Smooth muscle cell (in vitro differentiated cells): ENCODE measurements around the gene LIME1. TPM values are rescaled to one million over a fixed set of nuclear protein-coding genes. Genes with fewer than 3 reads are reported as not detected.

Experiments used
- DNase-seq: peaks from one replicate; lab custom pipeline; 2025; ENCODE audit not compliant: unreplicated experiment; lab: John Stamatoyannopoulos, UW
- H2AFZ ChIP-seq: fragments of 200-600 bp; sonication (generic); 2 replicates; pipeline ENCODE4 v1.6.0; 2016; ENCODE audit warnings: antibody characterized with exemption, low read depth, mild to moderate bottlenecking
- H3F3A ChIP-seq: fragments of 200-600 bp; sonication (generic); 2 replicates; pipeline ENCODE4 v1.6.0; 2017; ENCODE audit warnings: antibody characterized with exemption, low read depth
- H3K27ac ChIP-seq: fragments of 200-600 bp; sonication (generic); 2 replicates; pipeline ENCODE4 v1.5.1; 2016; ENCODE audit warnings: low read depth, mild to moderate bottlenecking
- H3K27me3 ChIP-seq: fragments of 200-600 bp; sonication (generic); 2 replicates; pipeline ENCODE4 v1.6.1; 2016; ENCODE audit warnings: low read depth, mild to moderate bottlenecking
- H3K36me3 ChIP-seq: fragments of 200-600 bp; sonication (generic); 2 replicates; pipeline ENCODE4 v1.5.1; 2016; ENCODE audit warnings: low read depth
- H3K4me1 ChIP-seq: fragments of 200-600 bp; sonication (generic); 2 replicates; pipeline ENCODE4 v1.5.1; 2016; ENCODE audit warnings: low read depth
- H3K4me2 ChIP-seq: fragments of 200-600 bp; sonication (generic); 2 replicates; pipeline ENCODE4 v1.6.0; 2016; ENCODE audit warnings: mild to moderate bottlenecking
- H3K4me3 ChIP-seq: fragments of 200-600 bp; sonication (generic); 2 replicates; pipeline ENCODE4 v1.5.1; 2016; ENCODE audit warnings: mild to moderate bottlenecking
- H3K79me2 ChIP-seq: fragments of 200-600 bp; sonication (generic); 2 replicates; pipeline ENCODE4 v1.6.0; 2016; ENCODE audit warnings: low read depth, mild to moderate bottlenecking
- H3K9ac ChIP-seq: fragments of 200-600 bp; sonication (generic); 2 replicates; pipeline ENCODE4 v1.6.0; 2016; ENCODE audit warnings: low read depth
- H3K9me3 ChIP-seq: fragments of 200-600 bp; sonication (generic); replicated peaks from 2 replicates; pipeline ENCODE4 v1.5.1; 2016; ENCODE audit warnings: low read depth
- H4K20me1 ChIP-seq: fragments of 200-600 bp; sonication (generic); 2 replicates; pipeline ENCODE4 v1.6.0; 2016; ENCODE audit warnings: low read depth
- WGBS: methylation state at CpG from one replicate; pipeline ENCODE4 v1.1.7; 2016; ENCODE audit warnings: low lambda C conversion rate; 5-methylcytosine and 5-hydroxymethylcytosine counted together
- polyA plus RNA-seq: library from polyadenylated mRNA; unstranded; fragments of >200 nt; fragmentation: Nextera tagmentation; extraction: Ambion mirVana; gene quantifications from 2 replicates; pipeline ENCODE4 v1.2.1, GENCODE V29; 2016
- total RNA-seq: library from RNA; depleted of rRNA; stranded (reverse); fragments of >200 nt; gene quantifications from 2 replicates; pipeline ENCODE4 v1.2.3, GENCODE V29; 2014
- TF ChIP-seq, protein P1 (sequence below): fragments of 200-600 bp; sonication (generic); IDR thresholded peaks from 2 replicates; pipeline ENCODE4 v1.5.1; 2017; ENCODE audit warnings: borderline replicate concordance, mild to moderate bottlenecking, antibody characterized with exemption; ENCODE audit not compliant: insufficient read depth, poor library complexity, severe bottlenecking

The LIME1 gene
- total and polyA plus RNA-seq, 2 experiments from 2014 or later, result 6.9 to 7.2 TPM

DNA sequence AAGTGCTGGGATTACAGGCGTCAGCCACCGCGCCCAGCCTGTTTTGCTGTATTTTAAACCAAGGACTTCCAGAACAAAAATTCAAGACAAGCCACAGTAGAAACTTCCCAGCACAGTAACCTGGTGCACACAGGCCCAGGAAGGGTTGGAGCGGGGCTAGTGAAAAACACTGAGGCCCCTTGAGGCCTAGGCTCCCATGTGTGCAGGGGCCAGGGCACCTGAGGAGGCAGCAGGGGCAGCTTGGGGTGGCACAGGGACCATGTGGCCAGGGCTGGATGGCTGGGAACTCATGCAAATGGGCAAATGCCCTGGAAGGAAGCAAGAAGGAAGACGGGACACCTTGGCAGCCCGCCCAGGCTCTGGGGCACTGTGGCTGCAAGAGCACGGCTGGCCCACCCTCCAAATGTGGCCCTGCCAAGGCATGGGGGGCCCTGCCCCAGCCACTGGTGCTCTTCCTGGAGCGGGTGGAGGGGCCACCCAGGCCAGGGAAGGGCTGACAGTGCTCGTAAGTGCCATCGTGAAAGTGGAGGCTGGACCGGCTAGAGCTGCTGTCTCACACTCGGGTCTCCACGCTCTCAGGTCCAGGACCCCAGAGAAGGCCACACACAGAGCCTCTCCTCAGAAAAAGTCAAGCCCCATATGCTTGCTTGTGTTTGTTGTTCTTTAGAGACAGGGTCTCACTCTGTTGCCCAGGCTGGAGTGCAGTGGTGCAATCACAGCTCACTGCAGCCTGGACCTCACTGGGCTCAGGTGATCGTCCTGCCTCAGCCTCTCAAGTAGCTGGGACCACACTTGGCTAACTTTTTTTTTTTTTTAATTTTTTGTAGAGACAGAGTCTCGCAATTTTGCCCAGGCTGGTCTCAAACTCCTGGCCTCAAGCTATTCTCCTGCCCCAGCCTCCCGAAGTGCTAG is 13.4 kb downstream of the LIME1 start:
- Histone ChIP-seq H3F3A (no peaks in the 10 kb centered on the region), H3K4me2 (no peak overlapping the region), H3K4me1 (no peaks in the 10 kb centered on the region), H3K79me2 (no peaks in the 10 kb centered on the region), H2AFZ (no peak overlapping the region), H3K36me3 (no peaks in the 10 kb centered on the region), H3K27ac (no peak overlapping the region), H4K20me1 (no peaks in the 10 kb centered on the region), H3K27me3 (no peaks in the 10 kb centered on the region), H3K9me3 (no peaks in the 10 kb centered on the region), H3K9ac (no peak overlapping the region), H3K4me3 (no peak overlapping the region)
- TF ChIP-seq, protein P1, sequence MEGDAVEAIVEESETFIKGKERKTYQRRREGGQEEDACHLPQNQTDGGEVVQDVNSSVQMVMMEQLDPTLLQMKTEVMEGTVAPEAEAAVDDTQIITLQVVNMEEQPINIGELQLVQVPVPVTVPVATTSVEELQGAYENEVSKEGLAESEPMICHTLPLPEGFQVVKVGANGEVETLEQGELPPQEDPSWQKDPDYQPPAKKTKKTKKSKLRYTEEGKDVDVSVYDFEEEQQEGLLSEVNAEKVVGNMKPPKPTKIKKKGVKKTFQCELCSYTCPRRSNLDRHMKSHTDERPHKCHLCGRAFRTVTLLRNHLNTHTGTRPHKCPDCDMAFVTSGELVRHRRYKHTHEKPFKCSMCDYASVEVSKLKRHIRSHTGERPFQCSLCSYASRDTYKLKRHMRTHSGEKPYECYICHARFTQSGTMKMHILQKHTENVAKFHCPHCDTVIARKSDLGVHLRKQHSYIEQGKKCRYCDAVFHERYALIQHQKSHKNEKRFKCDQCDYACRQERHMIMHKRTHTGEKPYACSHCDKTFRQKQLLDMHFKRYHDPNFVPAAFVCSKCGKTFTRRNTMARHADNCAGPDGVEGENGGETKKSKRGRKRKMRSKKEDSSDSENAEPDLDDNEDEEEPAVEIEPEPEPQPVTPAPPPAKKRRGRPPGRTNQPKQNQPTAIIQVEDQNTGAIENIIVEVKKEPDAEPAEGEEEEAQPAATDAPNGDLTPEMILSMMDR, result no peak
- no peak for DNase-seq
- WGBS, result 98% methylated on average over 16 of the region's 16 CpGs

DNA sequence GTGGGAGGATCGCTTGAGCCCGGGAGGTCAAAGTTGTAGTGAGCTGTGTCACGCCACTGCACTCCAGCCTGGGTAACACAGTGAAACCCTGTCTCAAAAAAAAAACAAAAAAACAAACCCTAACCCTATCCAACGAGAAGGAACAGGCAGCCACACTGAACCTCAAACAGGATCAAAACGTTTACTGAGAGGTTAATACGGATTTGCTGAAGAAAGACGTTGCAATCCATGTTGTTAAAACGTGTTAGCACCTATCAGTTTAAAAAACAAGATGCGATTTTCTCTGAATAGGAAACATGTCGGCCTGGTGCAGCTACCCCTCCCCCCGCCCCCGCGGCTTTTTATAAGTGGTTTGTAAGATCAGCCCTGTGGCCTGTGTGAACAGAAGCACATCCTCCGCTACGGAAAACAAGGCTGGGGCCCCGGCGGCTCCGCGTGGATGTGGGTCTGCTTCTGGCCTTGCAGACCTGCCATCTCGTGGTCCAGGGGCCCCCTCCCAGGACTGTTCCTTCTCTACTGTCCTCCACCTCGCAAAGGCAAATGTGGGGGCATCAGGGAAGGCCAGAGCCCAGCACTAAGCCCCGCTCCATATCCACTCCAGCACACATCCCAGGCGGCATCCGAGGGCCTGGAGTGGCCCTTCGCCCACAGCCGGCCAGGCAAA is 14.5 kb downstream of the LIME1 start:
- no peaks in the 10 kb centered on the region for H3K9me3 ChIP-seq
- no peaks in the 10 kb centered on the region for H3K27me3 ChIP-seq
- no peaks in the 10 kb centered on the region for H3F3A ChIP-seq
- no peaks in the 10 kb centered on the region for H3K79me2 ChIP-seq
- no peak overlapping the region for H2AFZ ChIP-seq
- no peaks in the 10 kb centered on the region for H4K20me1 ChIP-seq
- no peak overlapping the region for H3K9ac ChIP-seq
- H3K4me1 ChIP-seq, result no peaks in the 10 kb centered on the region
- H3K4me3 ChIP-seq, result no peak overlapping the region
- H3K4me2 ChIP-seq, result peak overlapping the region; percentile 48
- WGBS, result 57% methylated on average over 26 of the region's 26 CpGs
- no peak overlapping the region for H3K27ac ChIP-seq
- no peaks in the 10 kb centered on the region for H3K36me3 ChIP-seq
- no peak for DNase-seq
- TF ChIP-seq, protein P1, result no peak

GRCh38 chr20:63751471-63752271 is 15.2 kb downstream of the LIME1 start:
- DNase-seq, result no peak
- Histone ChIP-seq H3F3A (no peaks in the 10 kb centered on the region), H3K79me2 (no peaks in the 10 kb centered on the region), H3K4me2 (peak overlapping the region; percentile 48), H2AFZ (no peak overlapping the region), H3K27me3 (no peaks in the 10 kb centered on the region), H3K9me3 (no peaks in the 10 kb centered on the region), H3K4me1 (no peaks in the 10 kb centered on the region), H3K9ac (no peak overlapping the region), H4K20me1 (no peaks in the 10 kb centered on the region), H3K27ac (no peak overlapping the region), H3K36me3 (no peaks in the 10 kb centered on the region), H3K4me3 (no peak overlapping the region)
- 74% methylated on average over 29 of the region's 45 CpGs for WGBS
- TF ChIP-seq, protein P1, result no peak
